Endothelial cell of hepatic sinusoid (primary cell): ENCODE data around the gene GABRR3.

Source experiments
- in situ Hi-C: cut with HindIII; loops from 2 replicates; pipeline ENCODE4 v1.10.0; 2017; ENCODE audit warnings: low sequenced_read_pairs

GABRR3 gene

GRCh38 chr3:97994328-97994945 is 40.7 kb downstream of the GABRR3 start:
- in situ Hi-C loops, result no loop called here

- in situ Hi-C loops, result no loop called here
These were observed 41.6 kb downstream of the GABRR3 start for GRCh38 chr3:97993526-97993925.

DNA sequence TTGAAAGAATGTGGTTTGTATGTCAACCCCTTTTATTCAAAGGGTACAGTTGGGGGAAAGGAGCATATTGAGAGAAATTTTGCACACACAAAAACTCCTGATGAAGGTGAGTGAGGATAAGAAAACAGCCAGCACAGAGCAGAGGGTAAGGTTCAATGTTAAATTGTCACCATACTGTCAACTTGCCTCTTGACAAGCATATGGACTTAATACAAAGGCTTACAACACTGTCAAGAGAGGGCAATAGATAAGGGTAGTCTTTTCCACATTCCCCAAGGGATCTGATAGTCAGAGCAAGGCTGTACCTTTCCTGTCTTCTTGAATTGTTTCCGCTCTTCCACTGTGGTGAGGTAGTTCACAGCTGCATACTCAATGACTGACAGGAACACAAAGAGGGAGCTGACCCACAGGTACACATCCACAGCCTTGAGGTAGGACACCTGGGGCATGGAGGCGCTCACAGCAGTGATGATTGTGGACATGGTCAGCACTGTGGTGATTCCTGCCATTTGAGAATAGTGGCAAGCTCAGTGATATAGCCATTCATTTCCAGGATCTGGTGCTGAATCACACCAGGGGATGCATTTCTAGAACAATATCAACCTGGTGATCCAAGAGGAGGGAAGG is 42.5 kb downstream of the GABRR3 start:
- in situ Hi-C loops, result no loop called here

- in situ Hi-C loops, result no loop called here
These were observed 43.8 kb downstream of the GABRR3 start for GRCh38 chr3:97991293-97991682.

DNA sequence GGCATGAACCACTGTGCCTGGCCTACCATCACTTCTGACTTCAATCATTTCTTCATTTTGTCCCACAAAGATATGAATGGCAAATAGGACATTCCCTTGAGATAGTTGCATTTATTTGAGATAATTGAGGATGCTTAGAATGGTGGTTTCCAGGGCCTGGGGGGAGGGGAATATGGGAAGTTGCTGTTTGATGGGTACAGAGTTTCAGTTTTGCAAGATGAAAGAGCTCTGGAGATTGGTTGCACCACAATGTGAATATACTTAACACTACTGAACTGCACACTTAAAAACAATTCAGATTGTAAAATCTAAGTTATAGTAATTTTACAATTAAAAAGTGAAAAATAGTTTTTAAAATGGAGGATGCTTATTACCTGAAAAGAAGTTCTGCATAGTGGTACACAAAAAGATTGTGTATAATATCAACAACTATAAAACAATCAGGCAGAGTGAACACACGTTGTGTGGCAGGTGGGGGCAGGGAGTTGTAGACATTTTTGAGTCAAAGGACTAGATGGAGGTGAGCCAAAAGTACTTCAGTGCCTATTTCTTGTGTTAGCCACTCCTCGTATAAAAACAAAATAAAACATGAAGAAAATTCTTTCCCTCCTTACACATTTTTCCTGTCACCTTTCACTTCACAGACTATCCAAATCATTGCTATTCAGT is 44.4 kb downstream of the GABRR3 start:
- in situ Hi-C loops, result no loop called here

DNA sequence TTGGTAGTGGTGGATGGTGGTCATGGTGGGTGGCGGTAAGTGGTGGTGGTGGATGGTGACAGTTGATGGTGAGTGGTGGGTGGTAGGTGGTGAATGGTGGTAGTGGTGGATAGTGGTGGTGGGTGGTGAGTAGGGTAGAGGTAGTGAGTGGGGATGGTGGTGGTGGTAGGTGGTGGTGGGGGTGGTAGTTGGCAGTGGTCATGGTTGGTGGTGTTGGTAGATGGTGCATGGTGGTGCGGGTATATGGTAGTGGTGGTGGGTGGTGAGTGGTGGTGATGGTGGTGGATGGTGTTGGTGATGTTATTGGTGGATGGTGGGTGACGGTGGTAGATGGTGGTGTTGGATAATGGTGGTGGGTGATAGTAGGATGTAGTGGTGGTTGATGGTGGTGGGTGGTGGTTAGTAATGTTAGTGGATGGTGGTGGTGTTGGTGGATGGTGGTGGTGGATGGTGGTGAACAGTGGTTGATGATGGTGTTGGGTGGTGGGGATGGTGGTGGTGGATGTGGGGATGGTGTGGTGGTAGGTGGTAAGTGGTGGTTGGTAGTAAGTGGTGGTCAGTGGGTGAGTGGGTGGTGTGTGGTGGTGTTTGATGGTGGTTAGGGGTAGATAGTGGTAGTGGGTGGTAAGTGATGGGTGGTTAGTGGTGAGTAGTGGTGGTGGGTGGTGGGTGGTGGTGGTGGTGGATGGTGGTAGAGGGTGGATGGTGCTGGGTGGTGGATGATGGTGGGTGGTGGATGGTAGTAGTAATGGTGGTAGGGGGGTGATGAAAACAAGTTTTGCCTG is 46.1 kb downstream of the GABRR3 start:
- in situ Hi-C loops, result no loop called here

- in situ Hi-C loops, result no loop called here
These were observed 47.8 kb downstream of the GABRR3 start for GRCh38 chr3:97987306-97987705.

DNA sequence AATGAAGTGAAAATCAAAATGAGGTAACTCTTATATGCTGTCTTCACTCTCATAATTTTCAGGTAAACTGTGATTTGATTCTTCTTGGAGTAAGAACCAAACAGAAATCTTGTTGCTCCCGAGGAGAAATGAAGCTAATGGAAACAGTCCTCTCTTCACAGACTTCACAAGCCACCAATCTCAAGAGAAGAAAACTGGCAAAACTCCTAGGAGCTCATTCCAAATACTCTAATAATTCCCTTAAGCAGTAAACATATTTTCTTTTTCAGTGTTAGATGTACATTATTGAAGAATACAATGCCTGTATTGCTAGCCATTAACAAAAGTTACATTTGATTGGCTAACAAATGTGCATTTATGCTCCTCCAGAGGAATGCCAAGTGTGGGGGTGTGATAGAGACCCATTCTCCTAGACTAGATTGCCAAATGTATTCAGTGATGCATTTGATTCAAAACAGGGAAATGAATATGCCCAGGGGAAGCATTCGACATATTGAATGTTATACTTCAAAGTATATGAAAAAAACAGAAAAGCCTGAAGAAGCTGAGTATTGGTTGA is 51.1 kb downstream of the GABRR3 start:
- in situ Hi-C loops, result no loop called here

GRCh38 chr3:97981886-97982285 is 53.2 kb downstream of the GABRR3 start:
- in situ Hi-C loops, result no loop called here

GRCh38 chr3:97979610-97980009 is 55.5 kb downstream of the GABRR3 start:
- in situ Hi-C loops, result no loop called here

GRCh38 chr3:97975466-97975865 is 59.6 kb downstream of the GABRR3 start:
- in situ Hi-C loops, result no loop called here

DNA sequence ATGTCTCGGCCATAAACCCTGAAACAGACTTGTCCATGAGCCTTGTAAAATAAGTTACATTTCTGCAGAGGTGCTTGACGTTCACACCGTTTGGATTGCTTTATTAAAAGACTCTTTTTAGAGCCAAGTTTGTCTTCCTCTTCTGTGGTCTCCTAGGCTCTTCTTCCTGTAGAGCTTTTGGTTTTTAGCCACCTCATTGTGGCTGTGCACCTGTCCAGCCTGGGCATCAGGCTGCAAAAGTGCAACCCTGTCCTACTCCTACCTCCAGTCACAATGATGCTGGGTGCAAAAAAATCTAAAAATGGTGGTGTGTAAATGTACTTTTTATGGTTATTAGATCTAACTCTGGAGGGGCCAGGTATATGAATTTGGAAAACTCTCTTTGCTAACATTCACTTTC is 60.1 kb downstream of the GABRR3 start:
- in situ Hi-C loops, result no loop called here

- in situ Hi-C loops, result no loop called here
These were observed 62.1 kb downstream of the GABRR3 start for GRCh38 chr3:97972976-97973375.

DNA sequence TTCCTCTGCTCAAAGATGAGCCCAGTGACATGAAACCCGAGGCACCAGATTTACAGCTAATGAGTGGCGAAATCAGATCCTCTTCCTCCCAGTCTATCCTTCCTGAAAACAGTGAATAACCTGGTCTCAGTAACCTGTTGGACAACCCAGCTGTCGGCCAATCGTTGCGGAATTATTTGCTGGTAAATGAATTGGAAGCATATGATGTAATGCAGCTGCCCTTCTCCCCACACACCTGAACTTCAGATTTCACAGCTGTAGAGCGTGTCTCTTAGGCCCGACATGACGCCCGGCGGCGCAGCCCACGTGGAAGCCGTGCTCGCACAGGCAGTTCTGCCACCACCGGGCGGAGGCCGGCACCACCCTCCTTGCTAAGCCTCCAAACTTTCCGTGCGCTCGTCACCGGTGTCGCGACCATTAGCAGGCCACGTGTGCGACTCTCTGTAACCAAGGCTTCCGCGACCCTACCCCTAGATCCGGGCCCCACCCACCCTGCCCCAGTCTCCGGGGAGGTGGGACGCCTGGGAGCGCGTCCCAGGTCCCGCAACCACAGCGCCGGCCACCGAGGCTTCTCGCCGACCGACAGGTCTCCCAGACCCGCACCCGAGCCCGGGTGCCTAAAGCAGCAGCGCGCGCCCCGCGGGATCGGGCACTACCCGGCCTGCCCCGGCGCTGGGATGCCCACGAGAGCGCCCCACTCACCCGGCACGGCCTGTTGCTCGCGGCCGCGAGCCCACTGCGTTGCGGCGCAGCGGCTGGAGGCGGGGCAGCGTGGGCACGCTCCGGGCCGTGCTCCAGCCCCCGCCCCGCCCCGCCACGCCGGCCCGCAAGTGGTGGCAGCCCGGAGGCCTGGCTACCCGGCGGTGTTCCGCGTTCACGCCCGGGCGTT is 63.2 kb downstream of the GABRR3 start, which contains the start of gene RIOX2:
RIOX2 (minus strand) TSS at position 753 of the 889 bp plus-strand sequence. CDS start 4,838 bp downstream, outside the sequence.
- in situ Hi-C loops, result no loop called here

GRCh38 chr3:97970956-97971620 is 64.0 kb downstream of the GABRR3 start:
- in situ Hi-C loops, result no loop called here

DNA sequence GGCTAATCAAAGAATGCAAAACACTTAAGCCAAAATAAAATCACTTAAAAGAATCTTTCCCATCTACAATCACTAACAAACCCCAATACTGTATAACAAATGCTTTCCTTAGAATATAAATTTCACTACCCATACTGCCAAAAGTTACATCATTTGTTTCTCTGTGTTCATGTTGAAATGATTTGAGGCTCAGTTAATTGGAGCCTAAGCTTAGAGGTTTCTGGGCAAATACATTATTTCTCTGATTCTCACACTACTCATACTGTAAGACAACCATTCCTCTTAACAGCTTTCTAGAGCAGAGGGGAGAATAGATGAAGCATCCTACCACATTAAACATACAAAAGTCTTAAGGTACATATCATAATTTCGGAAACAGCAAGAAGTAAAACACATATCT is 65.0 kb downstream of the GABRR3 start:
- in situ Hi-C loops, result no loop called here

DNA sequence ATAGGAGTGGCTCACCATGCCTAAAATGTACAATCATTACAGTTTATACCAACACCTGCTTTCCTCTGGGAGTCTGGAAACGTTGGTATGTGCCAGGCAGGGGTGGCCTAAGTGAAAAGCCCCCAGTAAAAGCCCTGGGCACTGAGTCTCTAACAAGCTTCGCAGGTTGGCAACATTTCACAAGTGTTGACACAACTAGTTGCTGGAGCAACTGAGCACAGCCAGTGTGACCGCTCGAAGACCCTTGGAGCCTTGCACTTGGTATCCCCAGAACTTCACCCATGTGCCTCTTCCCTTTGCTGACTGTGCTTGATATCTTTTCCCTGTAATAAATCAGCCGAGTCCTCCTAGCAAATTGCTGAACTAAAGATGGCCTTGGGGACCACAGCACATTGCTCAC is 65.6 kb downstream of the GABRR3 start:
- in situ Hi-C loops, result no loop called here

GRCh38 chr3:97968376-97968775 is 66.7 kb downstream of the GABRR3 start:
- in situ Hi-C loops, result no loop called here

DNA sequence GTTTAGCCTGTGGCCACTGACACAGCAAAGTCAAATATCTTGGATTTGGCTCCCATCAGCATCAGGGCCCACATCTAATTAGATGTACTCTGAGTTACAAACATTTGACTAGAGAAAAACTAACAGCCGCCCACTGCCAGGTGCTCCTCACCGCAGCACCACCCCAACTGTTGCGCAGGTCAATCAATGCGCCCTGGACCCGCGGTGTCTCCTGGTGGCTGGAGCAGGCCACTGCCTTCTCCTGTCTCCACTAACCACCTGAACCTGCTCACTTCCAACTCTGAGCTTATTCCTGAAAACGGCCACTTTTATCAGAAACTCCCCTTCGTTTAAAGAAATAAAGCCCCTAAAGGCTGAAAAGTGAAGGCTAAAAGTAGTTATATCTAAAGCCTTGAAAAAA is 67.1 kb downstream of the GABRR3 start:
- in situ Hi-C loops, result no loop called here
